Measurements from ENCODE around the gene OR52E1.

The OR52E1 gene

GRCh38 chr11:5103066-5103465 lies 33.7 kb downstream of the OR52E1 start:
- no peak for DNase-seq (ENCODE audit: extremely low read depth, low read depth)
- no peak overlapping the region for H3K4me3 ChIP-seq (replicated peaks; ENCODE audit: low read depth, low read length)
- TF ChIP-seq, protein P1, sequence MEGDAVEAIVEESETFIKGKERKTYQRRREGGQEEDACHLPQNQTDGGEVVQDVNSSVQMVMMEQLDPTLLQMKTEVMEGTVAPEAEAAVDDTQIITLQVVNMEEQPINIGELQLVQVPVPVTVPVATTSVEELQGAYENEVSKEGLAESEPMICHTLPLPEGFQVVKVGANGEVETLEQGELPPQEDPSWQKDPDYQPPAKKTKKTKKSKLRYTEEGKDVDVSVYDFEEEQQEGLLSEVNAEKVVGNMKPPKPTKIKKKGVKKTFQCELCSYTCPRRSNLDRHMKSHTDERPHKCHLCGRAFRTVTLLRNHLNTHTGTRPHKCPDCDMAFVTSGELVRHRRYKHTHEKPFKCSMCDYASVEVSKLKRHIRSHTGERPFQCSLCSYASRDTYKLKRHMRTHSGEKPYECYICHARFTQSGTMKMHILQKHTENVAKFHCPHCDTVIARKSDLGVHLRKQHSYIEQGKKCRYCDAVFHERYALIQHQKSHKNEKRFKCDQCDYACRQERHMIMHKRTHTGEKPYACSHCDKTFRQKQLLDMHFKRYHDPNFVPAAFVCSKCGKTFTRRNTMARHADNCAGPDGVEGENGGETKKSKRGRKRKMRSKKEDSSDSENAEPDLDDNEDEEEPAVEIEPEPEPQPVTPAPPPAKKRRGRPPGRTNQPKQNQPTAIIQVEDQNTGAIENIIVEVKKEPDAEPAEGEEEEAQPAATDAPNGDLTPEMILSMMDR (IDR thresholded peaks at IDR 0.05; ENCODE audit: low read depth, low read length, missing control alignments): no peak

DNA sequence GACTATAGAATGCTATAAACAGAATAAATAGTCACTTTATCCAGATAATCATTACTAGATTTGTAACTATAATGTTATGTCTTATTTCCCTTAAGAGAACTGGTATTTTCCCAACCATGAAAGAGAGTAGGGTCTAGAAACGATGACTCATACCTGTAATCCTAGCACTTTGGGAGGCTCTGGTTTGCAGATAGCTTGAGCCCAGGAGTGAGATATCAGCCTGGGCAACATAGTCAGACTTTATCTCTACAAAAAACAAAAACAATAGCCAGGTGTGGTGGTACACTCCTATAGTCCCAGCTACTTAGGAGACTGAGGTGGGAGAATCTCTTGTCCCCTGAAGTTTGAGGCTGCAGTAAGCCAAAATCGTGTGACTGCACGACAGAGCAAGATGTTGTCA lies 37.9 kb downstream of the OR52E1 start:
- no peak overlapping the region for H3K4me3 ChIP-seq (replicated peaks; ENCODE audit: low read depth, low read length)
- no peak for DNase-seq (ENCODE audit: extremely low read depth, low read depth)
- TF ChIP-seq, protein P1 (IDR thresholded peaks at IDR 0.05; ENCODE audit: low read depth, low read length, missing control alignments): no peak

DNA sequence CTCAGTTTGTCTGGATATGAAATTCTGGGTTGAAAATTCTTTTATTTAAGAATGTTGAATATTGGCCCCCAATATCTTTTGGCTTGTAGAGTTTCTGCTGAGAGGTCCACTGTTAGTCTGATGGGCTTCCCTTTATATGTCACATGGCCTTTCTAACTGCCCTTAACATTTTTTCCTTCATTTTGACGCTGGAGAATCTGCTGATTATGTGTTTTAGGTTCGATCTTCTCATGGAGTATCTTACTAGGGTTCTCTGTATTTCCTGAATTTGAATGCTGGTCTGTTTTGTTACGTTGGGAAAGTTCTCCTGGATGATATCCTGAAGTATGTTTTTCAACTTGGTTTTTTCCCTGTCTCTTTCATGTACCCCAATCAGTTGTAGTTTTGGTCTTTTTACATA lies 46.0 kb downstream of the OR52E1 start:
- TF ChIP-seq, protein P1 (IDR thresholded peaks at IDR 0.05; ENCODE audit: low read depth, low read length, missing control alignments): no peak
- no peak overlapping the region for H3K4me3 ChIP-seq (replicated peaks; ENCODE audit: low read depth, low read length)

GRCh38 chr11:5117588-5117987 lies 48.2 kb downstream of the OR52E1 start:
- DNase-seq (ENCODE audit: extremely low read depth, low read depth): no peak
- TF ChIP-seq, protein P1 (IDR thresholded peaks at IDR 0.05; ENCODE audit: low read depth, low read length, missing control alignments): no peak
- no peak overlapping the region for H3K4me3 ChIP-seq (replicated peaks; ENCODE audit: low read depth, low read length)

More for the DNA sequence above, 46.0 kb downstream of the OR52E1 start:
- no peak for DNase-seq (ENCODE audit: extremely low read depth, low read depth)

DNA sequence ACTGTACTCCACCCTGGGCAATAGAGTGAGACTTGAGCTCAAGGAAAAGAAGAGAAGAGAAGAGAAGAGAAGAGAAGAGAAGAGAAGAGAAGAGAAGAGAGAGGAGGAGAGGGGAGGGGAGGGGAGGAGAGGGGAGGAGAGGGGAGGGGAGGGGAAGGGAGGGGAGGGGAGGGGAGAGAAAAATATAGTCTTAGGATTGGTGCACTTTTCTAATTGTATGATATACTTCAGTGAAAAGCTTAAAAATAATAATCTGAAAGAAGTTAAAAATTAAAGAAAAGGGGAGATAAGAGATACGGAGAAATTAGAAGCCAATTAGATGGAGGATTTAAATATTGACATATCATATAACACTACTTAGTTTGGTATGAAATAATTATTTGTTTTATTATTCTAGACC lies 49.5 kb downstream of the OR52E1 start:
- DNase-seq (ENCODE audit: extremely low read depth, low read depth): no peak
- TF ChIP-seq, protein P1 (IDR thresholded peaks at IDR 0.05; ENCODE audit: low read depth, low read length, missing control alignments): no peak
- H3K4me3 ChIP-seq (replicated peaks; ENCODE audit: low read depth, low read length): no peak overlapping the region
